Loucy (cell line): Measurements from ENCODE around the gene TMED5.

Source experiments
- H2AFZ ChIP-seq: fragments of 200-600 bp; sonication (generic); 2 replicates; pipeline ENCODE4 v1.6.0; 2016; ENCODE audit warnings: antibody characterized with exemption, mild to moderate bottlenecking, low read length, moderate library complexity
- H3F3A ChIP-seq: fragments of 200-600 bp; 2 replicates; pipeline ENCODE4 v1.6.0; 2016; ENCODE audit warnings: antibody characterized with exemption, low read depth, mild to moderate bottlenecking
- H3K27me3 ChIP-seq: fragments of 200-600 bp; sonication (generic); 2 replicates; pipeline ENCODE4 v1.6.1; 2014; ENCODE audit warnings: low read length, mild to moderate bottlenecking; ENCODE audit not compliant: insufficient read depth, poor library complexity, severe bottlenecking
- H3K36me3 ChIP-seq: fragments of 200-600 bp; sonication (generic); 2 replicates; pipeline ENCODE4 v1.6.1; 2016; ENCODE audit warnings: low read length; ENCODE audit not compliant: insufficient read depth
- H3K4me1 ChIP-seq: fragments of 200-600 bp; sonication (generic); 2 replicates; pipeline ENCODE4 v1.5.1; 2014; ENCODE audit warnings: low read length, mild to moderate bottlenecking; ENCODE audit not compliant: insufficient read depth, poor library complexity, severe bottlenecking
- H3K4me2 ChIP-seq: fragments of 200-600 bp; sonication (generic); 2 replicates; pipeline ENCODE4 v1.6.0; 2014; ENCODE audit warnings: antibody characterized with exemption, low read length, low read depth, mild to moderate bottlenecking; ENCODE audit not compliant: poor library complexity, severe bottlenecking
- H3K4me3 ChIP-seq: fragments of 200-600 bp; sonication (generic); 2 replicates; pipeline ENCODE4 v1.5.1; 2014; ENCODE audit warnings: low read length, mild to moderate bottlenecking, mixed read lengths; ENCODE audit not compliant: poor library complexity, severe bottlenecking
- H3K79me2 ChIP-seq: fragments of 200-600 bp; sonication (generic); 2 replicates; pipeline ENCODE4 v1.6.1; 2014; ENCODE audit warnings: low read length; ENCODE audit not compliant: insufficient read depth
- H3K9ac ChIP-seq: fragments of 200-600 bp; sonication (generic); 2 replicates; pipeline ENCODE4 v1.6.0; 2014; ENCODE audit warnings: mild to moderate bottlenecking, low read depth, low read length, moderate library complexity; ENCODE audit not compliant: poor library complexity, severe bottlenecking
- H3K9me2 ChIP-seq: fragments of 200-600 bp; sonication (generic); replicated peaks from 2 replicates; pipeline ENCODE4 v1.6.1; 2016; ENCODE audit warnings: low read depth, low read length, mixed read lengths
- H3K9me3 ChIP-seq: fragments of 200-600 bp; sonication (generic); 2 replicates; pipeline ENCODE4 v1.6.1; 2014; ENCODE audit warnings: mild to moderate bottlenecking, antibody characterized with exemption, low read length, low read depth; ENCODE audit not compliant: insufficient read depth
- H4K20me1 ChIP-seq: fragments of 200-600 bp; sonication (generic); 2 replicates; pipeline ENCODE4 v1.6.0; 2014; ENCODE audit warnings: antibody characterized with exemption, low read length, mild to moderate bottlenecking; ENCODE audit not compliant: insufficient read depth, poor library complexity, severe bottlenecking
- CTCF ChIP-seq: fragments of 200-600 bp; sonication (generic); conservative IDR thresholded peaks from 2 replicates; pipeline ENCODE4 v1.5.1; 2014; ENCODE audit warnings: mild to moderate bottlenecking, antibody characterized with exemption, low read length
- EZH2phosphoT487 ChIP-seq: fragments of 200-600 bp; IDR thresholded peaks from 2 replicates; pipeline ENCODE4 v1.6.1; 2018; ENCODE audit warnings: antibody characterized with exemption, mild to moderate bottlenecking, moderate library complexity, borderline replicate concordance

Gene TMED5

GRCh38 chr1:93120614-93121013, 59.6 kb downstream of the TMED5 start:
- Histone ChIP-seq H3K27me3 (no peaks in the 10 kb centered on the region), H3K36me3 (peaks cover 87% of the 10 kb centered on the region), H3K4me3 (no peak overlapping the region), H3K9me3 (no peaks in the 10 kb centered on the region), H3K9ac (no peak overlapping the region), H4K20me1 (peaks cover 53% of the 10 kb centered on the region), H3K79me2 (peaks cover 3% of the 10 kb centered on the region), H2AFZ (no peak overlapping the region), H3F3A (no peaks in the 10 kb centered on the region), H3K4me1 (no peaks in the 10 kb centered on the region), H3K9me2 (no peaks in the 10 kb centered on the region), H3K4me2 (no peak overlapping the region)
- TF ChIP-seq CTCF (no peak), EZH2phosphoT487 (no peak)

- Histone ChIP-seq H3K4me1 (peaks cover 5% of the 10 kb centered on the region), H3F3A (no peaks in the 10 kb centered on the region), H3K4me3 (no peak overlapping the region), H3K4me2 (no peak overlapping the region), H3K9ac (no peak overlapping the region), H3K79me2 (peaks cover 56% of the 10 kb centered on the region), H2AFZ (no peak overlapping the region), H3K9me2 (no peaks in the 10 kb centered on the region), H3K9me3 (no peaks in the 10 kb centered on the region), H3K36me3 (peaks cover 94% of the 10 kb centered on the region), H3K27me3 (no peaks in the 10 kb centered on the region), H4K20me1 (peaks cover 76% of the 10 kb centered on the region)
- TF ChIP-seq CTCF = no peak
- TF ChIP-seq EZH2phosphoT487 = no peak
Measured at GRCh38 chr1:93114391-93114790, 65.8 kb downstream of the TMED5 start.

GRCh38 chr1:93113127-93113526, 67.1 kb downstream of the TMED5 start:
- H3K36me3 ChIP-seq = peaks cover 88% of the 10 kb centered on the region
- no peaks in the 10 kb centered on the region for H3F3A ChIP-seq
- no peak overlapping the region for H2AFZ ChIP-seq
- TF ChIP-seq CTCF = no peak
- no peak for TF ChIP-seq EZH2phosphoT487
- H3K79me2 ChIP-seq = peaks cover 68% of the 10 kb centered on the region
- H3K9me3 ChIP-seq = peaks cover 2% of the 10 kb centered on the region; the same call in 1 of the 2 replicates
- H4K20me1 ChIP-seq = peaks cover 87% of the 10 kb centered on the region
- no peaks in the 10 kb centered on the region for H3K9me2 ChIP-seq
- no peaks in the 10 kb centered on the region for H3K27me3 ChIP-seq
- H3K4me1 ChIP-seq = peaks cover 5% of the 10 kb centered on the region
- H3K4me3 ChIP-seq = no peak overlapping the region
- H3K4me2 ChIP-seq = no peak overlapping the region
- H3K9ac ChIP-seq = no peak overlapping the region
